Effector memory CD4-positive, alpha-beta T cell (primary cell): ENCODE data around the gene RNASE11.
"Not testable (repeated sequence)": the region's sequence is repeated elsewhere in the genome, so short reads cannot be mapped to it uniquely, and the experiment has no call there.

Experiments used
- DNase-seq, 3 donors: peaks; one replicate each; pipeline ENCODE4 v3.0.0-alpha.2; 2020
- H3K27ac ChIP-seq: 2 replicates; pipeline ENCODE4 v1.7.0; 2013; ENCODE audit warnings: mild to moderate bottlenecking, low read length, moderate library complexity; ENCODE audit not compliant: insufficient read depth, poor library complexity, severe bottlenecking
- H3K27me3 ChIP-seq: replicated peaks from 2 replicates; pipeline ENCODE4 v1.7.0; 2013; ENCODE audit warnings: mild to moderate bottlenecking, low read length; ENCODE audit not compliant: insufficient read depth, control insufficient read depth, poor library complexity, severe bottlenecking
- H3K36me3 ChIP-seq: 2 replicates; pipeline ENCODE4 v1.7.0; 2013; ENCODE audit warnings: mild to moderate bottlenecking, low read length, moderate library complexity; ENCODE audit not compliant: control insufficient read depth, insufficient read depth
- H3K4me1 ChIP-seq: 2 replicates; pipeline ENCODE4 v1.7.0; 2013; ENCODE audit warnings: low read length, mild to moderate bottlenecking; ENCODE audit not compliant: control insufficient read depth, insufficient read depth, poor library complexity, severe bottlenecking
- H3K4me3 ChIP-seq: 2 replicates; pipeline ENCODE4 v1.7.0; 2013; ENCODE audit warnings: low read length, low read depth, mild to moderate bottlenecking; ENCODE audit not compliant: insufficient read depth, poor library complexity, severe bottlenecking
- H3K9me3 ChIP-seq: 2 replicates; pipeline ENCODE4 v1.7.0; 2013; ENCODE audit warnings: mild to moderate bottlenecking, low read length, moderate library complexity; ENCODE audit not compliant: control insufficient read depth

RNASE11 gene

DNA sequence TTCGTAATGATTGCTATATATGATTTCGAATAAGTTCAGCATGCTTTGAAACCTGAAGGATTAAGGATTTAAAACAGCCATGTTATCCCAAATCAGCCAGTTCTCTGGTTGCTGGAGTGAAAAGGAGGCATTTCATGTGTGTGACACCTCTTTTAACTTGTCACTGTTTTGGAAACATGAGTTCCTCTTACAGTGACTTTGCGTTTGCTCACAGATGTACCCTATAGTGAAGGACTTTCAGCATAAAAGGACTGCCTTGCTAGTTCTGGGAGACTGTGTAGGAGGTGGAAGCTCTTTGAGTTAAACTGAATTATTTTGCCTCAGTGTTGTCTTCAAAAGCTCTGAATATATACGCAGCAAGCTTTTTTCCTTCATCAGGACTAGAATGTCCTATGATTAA lies 7.6 kb downstream of the RNASE11 start:
- Histone ChIP-seq H3K36me3 (no peaks in the 10 kb centered on the region), H3K4me3 (no peak overlapping the region), H3K9me3 (no peaks in the 10 kb centered on the region), H3K27me3 (no peaks in the 10 kb centered on the region), H3K4me1 (no peaks in the 10 kb centered on the region), H3K27ac (no peak overlapping the region)
- no peak for DNase-seq

DNA sequence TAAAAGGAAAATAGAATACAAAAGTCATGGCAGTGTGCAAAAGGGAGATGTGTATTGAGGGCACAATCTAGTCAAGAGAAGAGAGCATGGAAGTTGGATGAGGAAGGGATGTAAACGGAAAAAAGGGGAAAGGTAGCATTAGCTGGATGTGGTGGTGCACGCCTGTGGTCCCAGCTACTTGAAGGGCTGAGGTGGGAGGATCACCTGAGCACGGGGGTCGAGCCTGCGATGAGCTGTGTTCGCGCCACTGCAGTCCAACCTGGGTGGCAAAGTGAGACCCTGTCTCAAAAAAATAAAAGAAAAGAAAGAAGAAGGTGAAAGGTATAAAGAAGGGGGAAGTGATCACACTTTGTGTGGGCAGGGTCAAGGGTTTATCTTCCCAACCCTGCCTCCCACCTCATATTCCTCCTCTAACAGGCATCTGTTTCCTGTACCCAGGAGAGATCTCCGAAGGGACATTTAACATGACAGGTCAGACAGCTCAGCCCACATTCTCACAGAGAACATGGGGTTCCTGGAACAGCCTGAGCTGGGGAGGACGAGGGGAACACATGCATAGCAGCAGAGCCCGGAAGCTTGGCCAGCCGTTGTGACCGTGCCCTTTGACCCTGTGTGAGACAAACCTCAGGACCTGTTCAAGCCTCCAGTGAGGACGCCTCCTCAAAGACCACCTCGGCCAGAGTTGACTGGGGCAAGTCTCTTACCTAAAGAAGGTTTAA lies 8.9 kb downstream of the RNASE11 start:
- H3K4me1 ChIP-seq = no peaks in the 10 kb centered on the region
- no peaks in the 10 kb centered on the region for H3K27me3 ChIP-seq

DNA sequence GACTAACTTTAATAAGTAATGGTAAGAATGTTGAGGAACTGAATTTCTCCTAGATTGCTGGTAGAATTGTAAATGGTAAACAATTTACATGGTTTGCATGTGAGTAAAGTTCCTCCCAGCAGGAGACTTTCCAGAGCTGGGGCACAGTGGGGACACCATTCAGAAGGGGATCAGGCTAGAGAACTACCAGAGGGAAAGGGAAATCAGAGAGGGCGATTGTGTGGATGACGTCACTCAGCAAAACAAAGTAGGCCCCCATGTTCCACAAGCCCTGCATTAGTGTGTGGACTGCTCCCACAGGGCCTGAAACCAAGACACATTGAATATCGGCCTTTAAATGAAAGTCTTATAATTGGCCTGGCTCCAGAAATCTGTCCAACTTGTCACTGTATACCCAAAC lies 9.5 kb downstream of the RNASE11 start:
- Histone ChIP-seq H3K4me3 (no peak overlapping the region), H3K4me1 (no peaks in the 10 kb centered on the region), H3K27ac (no peak overlapping the region), H3K9me3 (no peaks in the 10 kb centered on the region), H3K36me3 (no peaks in the 10 kb centered on the region), H3K27me3 (no peaks in the 10 kb centered on the region)
- no peak for DNase-seq

More for the DNA sequence above, 8.9 kb downstream of the RNASE11 start:
- H3K4me3 ChIP-seq = no peak overlapping the region
- no peak for DNase-seq
- H3K9me3 ChIP-seq = no peaks in the 10 kb centered on the region
- H3K27ac ChIP-seq = no peak overlapping the region
- no peaks in the 10 kb centered on the region for H3K36me3 ChIP-seq

DNA sequence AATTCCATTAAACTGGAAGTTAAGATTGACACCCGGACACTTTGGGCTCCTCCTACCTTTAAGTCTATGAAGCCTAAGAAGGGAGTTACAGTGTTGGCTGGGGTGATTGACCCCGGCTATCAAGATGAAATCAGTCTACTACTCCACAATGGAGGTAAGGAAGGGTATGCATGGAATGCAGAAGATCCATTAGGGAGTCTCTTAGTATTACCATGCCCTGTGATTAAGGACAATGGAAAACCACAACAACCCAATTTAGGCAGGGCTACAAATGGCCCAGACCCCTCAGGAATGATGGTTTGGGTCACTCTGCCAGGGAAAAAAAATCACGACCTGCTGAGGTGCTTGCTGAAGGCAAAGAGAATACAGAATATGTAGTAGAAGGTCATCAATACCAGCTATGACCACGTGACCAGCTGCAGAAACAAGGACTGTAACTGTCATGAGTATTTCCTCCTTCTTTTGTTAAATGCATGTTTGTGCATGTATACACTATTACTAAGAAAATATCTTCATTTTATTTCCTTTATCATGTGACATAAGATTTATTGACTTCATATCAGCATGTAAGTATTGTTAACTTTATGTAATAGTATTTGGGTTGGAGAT lies 15.3 kb downstream of the RNASE11 start:
- H3K9me3 ChIP-seq, H3K27ac ChIP-seq, H3K27me3 ChIP-seq, DNase-seq, H3K4me1 ChIP-seq, H3K4me3 ChIP-seq, H3K36me3 ChIP-seq: not testable (repeated sequence)

DNA sequence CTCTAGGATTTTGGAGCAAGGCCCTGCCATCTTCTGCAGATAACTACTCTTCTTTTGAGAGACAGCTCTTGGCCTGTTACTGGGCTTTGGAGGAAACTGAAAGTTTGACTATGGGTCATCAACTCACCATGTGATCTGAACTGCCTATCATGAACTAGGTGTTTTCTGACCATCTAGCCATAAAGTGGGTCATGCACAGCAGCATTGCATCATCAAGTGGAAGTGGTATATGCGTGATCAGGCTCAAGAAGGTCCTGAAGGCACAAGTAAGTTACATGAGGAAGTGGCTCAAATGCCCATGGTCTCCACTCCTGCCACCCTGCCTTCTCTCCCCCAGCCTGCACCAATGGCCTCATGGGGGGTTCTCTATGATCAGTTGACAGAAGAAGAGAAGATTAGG lies 17.1 kb downstream of the RNASE11 start:
- H3K27ac ChIP-seq, H3K27me3 ChIP-seq, H3K9me3 ChIP-seq, H3K36me3 ChIP-seq, DNase-seq, H3K4me1 ChIP-seq, H3K4me3 ChIP-seq: not testable (repeated sequence)

DNA sequence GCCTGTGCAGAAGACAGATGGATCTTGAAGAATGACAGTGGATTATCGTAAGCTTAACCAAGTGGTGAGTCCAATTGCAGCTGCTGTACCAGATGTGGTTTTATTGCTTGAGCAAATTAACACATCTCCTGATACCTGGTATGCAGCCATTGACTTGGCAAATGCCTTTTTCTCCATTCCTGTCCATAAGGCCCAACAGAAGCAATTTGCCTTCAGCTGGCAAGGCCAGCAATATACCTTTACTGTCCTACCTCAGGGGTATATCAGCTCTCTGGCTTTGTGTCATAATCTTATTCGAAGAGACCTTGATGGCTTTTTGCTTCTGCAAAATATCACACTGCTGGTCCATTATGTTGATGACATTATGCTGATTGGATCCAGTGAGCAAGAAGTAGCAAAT lies 17.9 kb downstream of the RNASE11 start:
- not testable (repeated sequence) for H3K36me3 ChIP-seq, H3K4me1 ChIP-seq, DNase-seq, H3K4me3 ChIP-seq, H3K27me3 ChIP-seq, H3K9me3 ChIP-seq, H3K27ac ChIP-seq

DNA sequence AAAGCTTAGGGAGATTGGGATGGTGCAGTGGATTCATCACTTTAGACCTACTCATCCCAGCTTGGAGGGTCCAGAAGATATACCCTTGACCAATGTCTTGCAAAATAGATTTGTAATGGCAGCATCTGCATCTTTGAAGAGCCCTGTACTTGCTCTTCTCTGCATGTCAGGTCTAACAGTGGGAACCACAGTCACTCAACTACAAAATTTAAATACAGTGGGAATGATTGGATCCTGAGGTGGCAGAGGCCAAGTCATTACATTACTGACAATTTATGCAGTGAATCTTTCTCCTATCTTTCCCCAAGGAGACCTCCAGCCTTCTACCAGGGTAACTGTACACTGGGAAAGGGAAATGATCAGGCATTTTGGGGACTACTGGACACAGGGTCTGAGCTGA lies 18.7 kb downstream of the RNASE11 start:
- H3K27ac ChIP-seq = no peak overlapping the region
- H3K9me3 ChIP-seq = peaks cover 4% of the 10 kb centered on the region
- no peak for DNase-seq
- no peaks in the 10 kb centered on the region for H3K27me3 ChIP-seq
- no peaks in the 10 kb centered on the region for H3K4me1 ChIP-seq
- H3K36me3 ChIP-seq = no peaks in the 10 kb centered on the region
- no peak overlapping the region for H3K4me3 ChIP-seq

DNA sequence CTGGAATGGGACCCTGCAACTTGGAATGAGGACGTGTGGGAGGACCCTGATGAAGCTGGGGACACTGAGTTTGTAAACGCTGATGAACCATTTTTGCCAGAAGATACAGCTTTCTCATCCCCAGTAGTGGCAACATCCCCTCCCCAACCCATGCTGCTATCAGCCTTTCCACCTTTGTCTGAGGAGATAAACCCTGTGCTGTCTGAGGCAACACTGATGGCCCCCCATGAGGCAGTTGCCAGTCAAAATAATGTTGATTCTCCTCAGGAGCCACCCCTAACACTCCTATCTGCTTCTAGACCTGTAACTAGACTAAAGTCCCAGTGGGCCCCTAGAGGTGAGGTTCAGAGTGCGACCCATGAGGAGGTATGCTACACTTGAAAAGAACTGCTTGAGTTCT lies 19.4 kb downstream of the RNASE11 start:
- DNase-seq = no peak

DNA sequence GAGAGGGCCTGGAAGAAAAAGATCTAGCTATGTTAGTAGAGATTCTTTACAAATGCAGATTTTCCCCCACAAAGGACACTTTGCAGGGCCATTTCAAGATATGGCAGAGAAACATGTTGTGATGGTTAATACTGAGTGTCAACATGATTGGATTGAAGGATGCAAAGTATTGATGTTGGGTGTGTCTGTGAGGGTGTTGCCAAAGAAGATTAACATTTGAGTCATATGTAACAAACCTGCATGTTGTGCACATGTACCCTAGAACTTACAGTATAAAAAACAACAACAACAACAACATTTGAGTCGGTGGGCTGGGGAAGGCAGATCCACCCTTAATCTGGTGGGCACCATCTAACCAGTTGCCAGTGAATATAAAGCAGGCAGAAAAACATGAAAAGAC lies 20.6 kb downstream of the RNASE11 start:
- H3K27ac ChIP-seq, H3K27me3 ChIP-seq, H3K4me1 ChIP-seq, H3K36me3 ChIP-seq, DNase-seq, H3K4me3 ChIP-seq, H3K9me3 ChIP-seq: not testable (repeated sequence)

More for the DNA sequence above, 19.4 kb downstream of the RNASE11 start:
- no peaks in the 10 kb centered on the region for H3K4me1 ChIP-seq
- H3K9me3 ChIP-seq = peaks cover 4% of the 10 kb centered on the region
- no peak overlapping the region for H3K27ac ChIP-seq
- H3K27me3 ChIP-seq = no peaks in the 10 kb centered on the region
- H3K4me3 ChIP-seq = no peak overlapping the region
- no peaks in the 10 kb centered on the region for H3K36me3 ChIP-seq

DNA sequence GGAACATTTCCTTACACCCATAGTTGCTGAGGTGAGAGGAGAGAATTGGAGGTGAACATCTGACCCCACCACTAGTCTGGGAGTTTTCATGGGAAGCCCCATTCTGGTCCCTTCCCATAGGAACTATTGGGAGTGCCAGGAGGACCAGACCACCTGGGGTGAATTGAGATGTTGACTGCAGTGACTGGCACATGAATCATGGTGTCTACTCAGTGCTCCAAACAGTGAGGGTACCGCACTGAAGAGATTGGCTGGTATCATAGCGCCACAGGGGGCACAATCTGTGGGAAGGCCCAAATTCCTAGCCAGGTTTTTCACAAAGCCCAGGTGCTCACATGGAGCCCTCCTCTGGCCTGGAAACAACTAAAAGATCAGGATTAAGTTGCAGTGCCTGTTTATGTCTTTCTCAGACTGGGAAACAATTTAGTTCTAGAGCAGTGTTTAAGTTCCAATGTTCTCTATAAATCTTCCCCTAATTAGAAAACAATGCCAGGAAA lies 23.3 kb downstream of the RNASE11 start:
- Histone ChIP-seq H3K9me3 (peaks cover 4% of the 10 kb centered on the region), H3K4me1 (no peaks in the 10 kb centered on the region), H3K27ac (no peak overlapping the region), H3K4me3 (no peak overlapping the region), H3K27me3 (no peaks in the 10 kb centered on the region), H3K36me3 (no peaks in the 10 kb centered on the region)
- no peak for DNase-seq
